Hepatocyte (in vitro differentiated cells): ENCODE results near the gene EFR3B. TPM values are rescaled to one million over a fixed set of nuclear protein-coding genes. Genes with fewer than 3 reads are reported as not detected.

Experiments
- DNase-seq: peaks from one replicate; pipeline ENCODE4 v3.0.0-alpha.2; 2016; ENCODE audit warnings: low spot score
- H2AFZ ChIP-seq: fragments of 200-600 bp; sonication (generic); 2 replicates; pipeline ENCODE4 v1.6.0; 2016; ENCODE audit warnings: antibody characterized with exemption, mild to moderate bottlenecking
- H3K27ac ChIP-seq: fragments of 200-600 bp; sonication (generic); 2 replicates; pipeline ENCODE4 v1.5.1; 2016; ENCODE audit warnings: mild to moderate bottlenecking
- H3K27me3 ChIP-seq: fragments of 200-600 bp; sonication (generic); 2 replicates; pipeline ENCODE4 v1.6.1; 2016
- H3K36me3 ChIP-seq: fragments of 200-600 bp; sonication (generic); replicated peaks from 2 replicates; pipeline ENCODE4 v1.5.1; 2016; ENCODE audit warnings: low read depth; ENCODE audit not compliant: insufficient read depth
- H3K4me1 ChIP-seq: fragments of 200-600 bp; sonication (generic); 2 replicates; pipeline ENCODE4 v1.5.1; 2016; ENCODE audit warnings: mild to moderate bottlenecking, moderate library complexity; ENCODE audit not compliant: insufficient read depth
- H3K4me2 ChIP-seq: fragments of 200-600 bp; sonication (generic); 2 replicates; pipeline ENCODE4 v1.6.0; 2016
- H3K4me3 ChIP-seq: fragments of 200-600 bp; sonication (generic); 2 replicates; pipeline ENCODE4 v1.5.1; 2016; ENCODE audit warnings: mild to moderate bottlenecking
- H3K79me2 ChIP-seq: fragments of 200-600 bp; sonication (generic); 2 replicates; pipeline ENCODE4 v1.6.0; 2017; ENCODE audit warnings: mild to moderate bottlenecking
- H3K9me2 ChIP-seq: fragments of 200-600 bp; sonication (generic); replicated peaks from 2 replicates; pipeline ENCODE4 v1.6.0; 2017; ENCODE audit warnings: mild to moderate bottlenecking; ENCODE audit not compliant: insufficient read depth
- H3K9me3 ChIP-seq: fragments of 200-600 bp; sonication (generic); 2 replicates; pipeline ENCODE4 v1.5.1; 2016; ENCODE audit warnings: low read depth, mild to moderate bottlenecking
- H4K20me1 ChIP-seq: fragments of 200-600 bp; sonication (generic); 2 replicates; pipeline ENCODE4 v1.6.0; 2016; ENCODE audit warnings: mild to moderate bottlenecking; ENCODE audit not compliant: insufficient read depth, poor library complexity, severe bottlenecking
- CTCF ChIP-seq: fragments of 200-600 bp; sonication (generic); IDR thresholded peaks from 2 replicates; pipeline ENCODE4 v1.5.1; 2016; ENCODE audit warnings: antibody characterized with exemption, mild to moderate bottlenecking; ENCODE audit not compliant: poor library complexity
- EZH2 ChIP-seq: fragments of 200-600 bp; sonication (generic); IDR thresholded peaks from 2 replicates; pipeline ENCODE4 v1.6.1; 2016; ENCODE audit warnings: antibody characterized with exemption, mild to moderate bottlenecking, borderline replicate concordance
- EZH2phosphoT487 ChIP-seq: fragments of 200-600 bp; sonication (generic); IDR thresholded peaks from one replicate; pipeline ENCODE4 v1.6.1; 2018; ENCODE audit warnings: antibody characterized with exemption, mild to moderate bottlenecking, low read depth, moderate library complexity; ENCODE audit not compliant: unreplicated experiment, severe bottlenecking
- WGBS: methylation state at CpG from one replicate; pipeline ENCODE4 v1.1.6; 2016; ENCODE audit warnings: low lambda C conversion rate; ENCODE audit errors: missing lambda C conversion rate; 5-methylcytosine and 5-hydroxymethylcytosine counted together
- polyA plus RNA-seq: library from polyadenylated mRNA; unstranded; fragments of >200 nt; fragmentation: Nextera tagmentation; extraction: Ambion mirVana; gene quantifications from 2 replicates; pipeline ENCODE4 v1.2.1, GENCODE V29; 2016
- total RNA-seq: library from RNA; depleted of rRNA; stranded (reverse); fragments of >200 nt; gene quantifications from 2 replicates; pipeline ENCODE4 v1.2.3, GENCODE V29; 2014

Gene EFR3B
- total and polyA plus RNA-seq, 2 experiments from 2014 or later = 1.1 to 2.0 TPM

- 74% methylated on average over 4 of the region's 4 CpGs for WGBS
- no peaks in the 10 kb centered on the region for H3K9me2 ChIP-seq
- H3K4me3 ChIP-seq = no peak overlapping the region
- H3K27me3 ChIP-seq = no peaks in the 10 kb centered on the region
- no peak for TF ChIP-seq CTCF
- TF ChIP-seq EZH2phosphoT487 = no peak
- TF ChIP-seq EZH2 = no peak
- peaks cover 3% of the 10 kb centered on the region for H3K4me1 ChIP-seq
- H3K9me3 ChIP-seq = no peaks in the 10 kb centered on the region
- no peaks in the 10 kb centered on the region for H3K36me3 ChIP-seq
- H3K4me2 ChIP-seq = no peak overlapping the region
- H3K79me2 ChIP-seq = no peaks in the 10 kb centered on the region
- H3K27ac ChIP-seq = no peak overlapping the region
- no peak overlapping the region for H2AFZ ChIP-seq
- DNase-seq = no peak
- no peaks in the 10 kb centered on the region for H4K20me1 ChIP-seq
These were observed 41.8 kb upstream of the EFR3B start for GRCh38 chr2:25000036-25000435.

GRCh38 chr2:25000503-25001324, 41.2 kb upstream of the EFR3B start:
- Histone ChIP-seq H3K4me2 (no peak overlapping the region), H3K9me2 (no peaks in the 10 kb centered on the region), H3K79me2 (no peaks in the 10 kb centered on the region), H3K9me3 (no peaks in the 10 kb centered on the region), H4K20me1 (no peaks in the 10 kb centered on the region), H3K4me1 (peaks cover 3% of the 10 kb centered on the region), H3K27ac (no peak overlapping the region), H3K27me3 (no peaks in the 10 kb centered on the region), H3K36me3 (no peaks in the 10 kb centered on the region), H2AFZ (no peak overlapping the region), H3K4me3 (no peak overlapping the region)
- TF ChIP-seq CTCF = no peak
- no peak for TF ChIP-seq EZH2phosphoT487
- TF ChIP-seq EZH2 = no peak
- WGBS = 64% methylated on average over 6 of the region's 6 CpGs
- no peak for DNase-seq

- TF ChIP-seq EZH2phosphoT487 (no peak), CTCF (no peak), EZH2 (no peak)
- no peak for DNase-seq
- Histone ChIP-seq H3K27me3 (no peaks in the 10 kb centered on the region), H3K9me2 (no peaks in the 10 kb centered on the region), H3K4me1 (peaks cover 3% of the 10 kb centered on the region), H2AFZ (no peak overlapping the region), H3K36me3 (no peaks in the 10 kb centered on the region), H3K9me3 (no peaks in the 10 kb centered on the region), H3K27ac (no peak overlapping the region), H3K4me2 (no peak overlapping the region), H3K79me2 (no peaks in the 10 kb centered on the region), H3K4me3 (no peak overlapping the region), H4K20me1 (no peaks in the 10 kb centered on the region)
- WGBS = 93% methylated on average over 7 of the region's 7 CpGs
These were observed 40.6 kb upstream of the EFR3B start for GRCh38 chr2:25001325-25001637.
